Measurements from ENCODE around the gene ADARB2.

ADARB2 gene

GRCh38 chr10:1141261-1141660 is 596.1 kb downstream of the ADARB2 start:
- no peak for DNase-seq (ENCODE audit: low read depth, low spot score)

GRCh38 chr10:1138529-1138928 is 598.8 kb downstream of the ADARB2 start:
- no peak for DNase-seq (ENCODE audit: low read depth, low spot score)

DNA sequence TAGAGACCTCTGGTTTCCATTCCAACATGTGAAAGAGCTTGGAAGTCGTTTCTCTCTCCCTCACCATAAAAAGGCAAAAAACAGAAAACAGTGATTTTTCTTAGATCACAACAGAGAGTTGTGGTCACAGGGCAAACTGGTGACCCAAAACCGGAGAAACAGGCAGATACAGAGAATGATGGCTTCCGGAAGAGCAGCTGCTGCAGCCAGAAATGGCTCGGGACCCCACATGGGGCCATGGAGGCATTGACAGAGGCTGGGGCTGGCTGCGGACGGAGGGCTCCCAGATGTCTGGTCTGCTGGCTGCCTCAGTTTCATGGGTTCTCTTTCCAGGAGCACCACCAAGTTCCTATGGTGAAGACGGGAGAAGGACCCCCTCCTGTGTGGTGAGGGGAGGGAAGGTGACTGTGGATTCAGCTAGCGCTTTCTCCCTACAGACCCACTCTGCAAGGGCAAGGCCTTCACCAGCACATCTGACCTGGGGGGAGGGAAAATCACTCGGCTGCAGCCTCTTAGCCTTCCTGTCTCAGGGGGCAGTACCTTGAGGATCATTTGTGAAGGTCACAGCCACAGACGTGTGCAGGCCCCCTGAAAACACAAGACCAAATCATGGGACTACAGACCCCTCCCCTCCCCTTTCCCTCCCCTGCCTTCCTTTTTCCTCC is 599.7 kb downstream of the ADARB2 start:
- no peak for DNase-seq (ENCODE audit: low read depth, low spot score)

GRCh38 chr10:1136268-1136667 is 601.1 kb downstream of the ADARB2 start:
- no peak for DNase-seq (ENCODE audit: low read depth, low spot score)

GRCh38 chr10:1134156-1134555 is 603.2 kb downstream of the ADARB2 start:
- no peak for DNase-seq (ENCODE audit: low read depth, low spot score)

DNA sequence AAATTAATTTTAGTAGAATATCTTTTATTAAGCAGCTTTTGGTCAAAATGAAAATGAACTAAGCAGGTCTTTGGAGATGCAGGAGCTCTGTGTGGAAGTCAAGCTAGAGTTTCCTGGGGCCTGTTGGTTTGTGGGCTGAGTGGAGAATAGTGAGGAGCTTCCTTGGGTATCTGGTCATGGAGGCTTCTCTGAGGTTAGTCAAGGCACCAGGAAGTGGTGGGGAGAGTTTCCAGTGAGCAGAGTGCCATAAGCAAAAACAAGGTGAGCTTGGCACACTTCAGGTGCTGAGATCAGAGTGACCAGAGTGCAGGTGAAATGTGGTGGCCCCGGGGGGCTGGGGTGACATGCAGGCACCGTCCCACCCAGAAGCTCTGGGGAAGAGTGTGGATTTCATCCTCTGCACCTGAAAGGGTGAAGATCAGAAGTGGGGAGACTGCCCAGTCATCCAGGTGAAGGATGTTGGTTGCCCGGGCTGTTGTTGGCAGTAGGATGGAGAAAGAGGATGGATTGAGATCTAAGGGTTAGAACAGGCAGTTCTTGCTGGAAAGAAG is 603.8 kb downstream of the ADARB2 start:
- no peak for DNase-seq (ENCODE audit: low read depth, low spot score)

- no peak for DNase-seq (ENCODE audit: low read depth, low spot score)
Observed at GRCh38 chr10:1132584-1132983, 604.7 kb downstream of the ADARB2 start.

GRCh38 chr10:1130995-1131790 is 606.1 kb downstream of the ADARB2 start:
- DNase-seq (ENCODE audit: low read depth, low spot score): no peak

DNA sequence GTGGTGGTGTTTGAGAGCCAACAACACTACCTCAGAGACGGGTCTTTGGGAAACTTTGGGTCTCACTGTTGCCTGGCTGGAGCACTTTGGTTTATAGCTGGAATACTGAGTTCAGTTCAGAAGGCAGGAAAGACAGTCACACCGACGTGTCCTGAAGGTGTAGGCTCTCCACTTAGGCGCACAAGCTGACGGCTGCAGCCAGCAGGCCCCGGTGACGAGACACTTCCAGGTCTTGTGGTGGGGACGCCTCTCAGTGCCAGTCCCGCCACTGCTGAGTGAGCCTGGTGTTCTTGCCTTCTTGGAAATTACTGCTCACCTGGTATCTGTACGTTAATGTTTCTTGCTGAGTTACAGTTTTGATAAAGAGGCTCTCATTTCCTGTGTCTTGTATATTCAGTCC is 607.1 kb downstream of the ADARB2 start:
- no peak for DNase-seq (ENCODE audit: low read depth, low spot score)

DNA sequence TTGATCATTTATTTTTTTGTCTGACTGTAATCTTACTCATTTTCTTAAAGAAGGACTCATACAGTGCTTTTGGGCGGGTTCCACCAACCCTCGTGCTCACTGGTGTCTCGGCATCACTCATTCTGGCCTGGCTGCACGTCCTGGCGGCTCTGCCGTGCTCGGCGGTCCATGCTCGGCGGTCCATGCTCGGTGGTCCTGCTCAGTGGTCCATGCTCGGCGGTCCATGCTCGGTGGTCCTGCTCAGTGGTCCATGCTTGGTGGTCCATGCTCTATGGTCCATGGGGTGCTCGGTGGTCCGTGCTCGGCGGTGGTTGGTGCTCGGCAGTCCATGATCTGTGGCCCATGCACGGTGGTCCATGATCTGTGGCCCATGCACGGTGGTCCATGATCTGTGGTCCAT is 608.7 kb downstream of the ADARB2 start:
- DNase-seq (ENCODE audit: low read depth, low spot score): no peak

- DNase-seq (ENCODE audit: low read depth, low spot score): no peak
Observed at GRCh38 chr10:1128115-1128514, 609.2 kb downstream of the ADARB2 start.

GRCh38 chr10:1127629-1128028 is 609.7 kb downstream of the ADARB2 start:
- DNase-seq (ENCODE audit: low read depth, low spot score): no peak
